ENCODE data around the gene ASGR2. TPM values are rescaled to one million over a fixed set of nuclear protein-coding genes. Genes with fewer than 3 reads are reported as not detected.

The ASGR2 gene
- total RNA-seq, 2 donors from 2014 or later = not detected

DNA sequence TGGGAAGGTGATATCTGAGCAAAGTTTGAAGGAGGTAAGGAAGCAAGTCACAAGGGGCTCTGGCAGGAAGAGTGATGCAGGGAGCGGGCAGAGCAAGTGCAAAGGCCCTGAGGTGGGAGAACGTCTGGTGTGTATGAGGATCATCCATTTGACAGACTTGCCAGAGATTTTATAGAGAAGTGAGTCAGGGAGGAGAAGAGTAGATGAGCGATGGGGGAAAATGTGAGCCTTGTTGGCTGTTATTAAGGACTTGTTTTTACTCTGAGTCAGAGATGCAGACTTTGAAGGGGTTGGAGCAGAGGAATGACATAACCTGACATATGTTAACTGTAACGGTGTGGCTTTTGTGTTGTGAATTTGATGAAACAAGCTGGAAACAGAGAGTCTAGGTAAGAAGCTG is 31.0 kb downstream of the ASGR2 start:
- no peaks in the 10 kb centered on the region for H3K36me3 Mint-ChIP-seq
- DNase-seq (ENCODE audit: low spot score in 2 of 2) = no peak
- no peak overlapping the region for H3K27ac Mint-ChIP-seq
- H3K9me3 Mint-ChIP-seq = no peaks in the 10 kb centered on the region
- ATAC-seq = no peak

DNA sequence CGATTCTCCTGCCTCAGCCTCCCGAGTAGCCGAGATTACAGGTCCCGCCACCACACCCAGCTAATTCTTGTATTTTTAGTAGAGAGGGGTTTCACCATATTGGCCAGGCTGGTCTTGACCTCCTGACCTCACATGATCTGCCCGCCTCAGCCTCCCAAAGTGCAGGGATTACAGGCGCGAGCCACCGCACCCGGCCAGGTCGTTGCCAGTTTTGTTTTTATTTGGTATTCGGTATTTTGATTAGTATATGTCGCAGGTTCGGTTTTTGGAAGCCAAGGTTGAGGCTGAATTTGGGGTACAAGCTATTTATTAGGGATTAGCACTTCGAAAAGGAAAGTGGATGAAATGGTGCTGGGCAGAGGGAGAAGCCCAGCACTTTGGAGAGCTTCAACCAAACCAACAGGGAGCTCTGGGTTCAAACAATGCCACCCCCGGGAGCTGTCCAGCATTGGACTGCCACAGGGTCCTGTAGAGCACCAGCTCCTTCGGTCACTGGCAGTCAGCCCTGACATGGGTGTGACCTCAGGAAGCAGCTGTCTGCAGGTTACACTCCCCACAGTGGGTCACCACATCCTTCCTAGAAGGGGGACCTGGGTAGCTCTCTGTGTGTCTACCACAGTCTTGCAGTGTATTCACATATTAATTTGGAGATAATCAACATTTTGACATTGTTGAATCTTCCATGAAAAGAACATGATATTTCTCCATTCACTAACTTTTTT is 33.1 kb downstream of the ASGR2 start:
- Mint-ChIP-seq H3K27ac (no peak overlapping the region), H3K9me3 (no peaks in the 10 kb centered on the region), H3K36me3 (no peaks in the 10 kb centered on the region)
- no peak for DNase-seq (ENCODE audit: low spot score in 2 of 2)
- peak in 1 of 2 donors; percentile 53 for ATAC-seq

GRCh38 chr17:7080456-7081041 is 34.1 kb downstream of the ASGR2 start:
- ATAC-seq (no peak), DNase-seq (ENCODE audit: low spot score in 2 of 2) (no peak)
- Mint-ChIP-seq H3K9me3 (no peaks in the 10 kb centered on the region), H3K27ac (peak overlapping the region in 1 of 2 donors; percentile 75), H3K36me3 (no peaks in the 10 kb centered on the region)

DNA sequence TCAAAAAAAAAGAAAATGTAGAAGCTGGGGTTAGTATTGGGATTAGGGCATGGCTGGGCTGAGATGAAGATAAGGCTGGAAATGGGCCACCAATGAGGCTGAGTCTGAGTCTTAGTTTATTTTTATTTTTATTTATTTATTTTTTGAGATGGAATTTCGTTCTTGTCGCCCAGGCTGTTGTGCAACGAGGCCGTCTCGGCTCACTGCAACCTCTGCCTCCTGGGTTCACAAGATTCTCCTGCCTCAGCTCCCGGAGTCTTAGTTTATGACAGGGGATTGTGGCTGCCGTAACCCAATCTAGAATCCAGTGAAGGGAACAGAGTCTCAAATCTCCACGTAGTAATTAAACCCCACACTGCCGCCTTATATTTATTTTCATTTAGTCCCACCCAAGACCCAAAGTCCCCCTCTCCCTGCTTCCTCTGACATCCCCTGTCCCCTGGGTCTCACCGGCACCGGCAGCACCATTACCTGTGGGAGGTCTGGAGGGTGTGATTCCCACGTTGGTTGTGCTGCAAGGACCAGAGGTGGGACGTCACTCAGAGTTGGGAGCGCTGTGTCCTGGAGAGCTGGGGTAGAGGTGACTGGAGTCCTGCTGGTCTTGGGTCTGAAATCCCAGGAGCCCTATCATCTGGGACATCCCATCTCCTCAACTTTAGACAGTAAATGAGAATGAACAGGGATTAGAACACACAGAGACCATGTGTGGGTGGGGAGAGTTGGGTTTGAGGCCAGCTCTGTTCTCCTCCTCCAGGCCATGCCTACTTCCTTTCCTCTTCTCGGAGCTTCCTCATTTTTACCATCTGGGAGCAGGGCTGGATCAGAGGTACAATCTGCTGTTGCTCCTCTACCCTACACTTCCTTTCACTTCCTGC is 34.8 kb downstream of the ASGR2 start, which contains the start of gene CLEC10A:
Gene CLEC10A (minus strand): TSS at position 671 of the 875 bp plus-strand sequence. CDS start 1,439 bp downstream, outside the sequence.
- H3K36me3 Mint-ChIP-seq = no peaks in the 10 kb centered on the region
- H3K27ac Mint-ChIP-seq = peak within 1 kb of the TSS in 1 of 2 donors; percentile 75
- ATAC-seq (no peak), DNase-seq (ENCODE audit: low spot score in 2 of 2) (no peak)
- no peaks in the 10 kb centered on the region for H3K9me3 Mint-ChIP-seq

- no peak for DNase-seq (ENCODE audit: low spot score in 2 of 2)
- Mint-ChIP-seq H3K27ac (no peak overlapping the region), H3K9me3 (no peaks in the 10 kb centered on the region), H3K36me3 (no peaks in the 10 kb centered on the region)
- no peak for ATAC-seq
Measured at GRCh38 chr17:7078711-7079110, 35.9 kb downstream of the ASGR2 start.

DNA sequence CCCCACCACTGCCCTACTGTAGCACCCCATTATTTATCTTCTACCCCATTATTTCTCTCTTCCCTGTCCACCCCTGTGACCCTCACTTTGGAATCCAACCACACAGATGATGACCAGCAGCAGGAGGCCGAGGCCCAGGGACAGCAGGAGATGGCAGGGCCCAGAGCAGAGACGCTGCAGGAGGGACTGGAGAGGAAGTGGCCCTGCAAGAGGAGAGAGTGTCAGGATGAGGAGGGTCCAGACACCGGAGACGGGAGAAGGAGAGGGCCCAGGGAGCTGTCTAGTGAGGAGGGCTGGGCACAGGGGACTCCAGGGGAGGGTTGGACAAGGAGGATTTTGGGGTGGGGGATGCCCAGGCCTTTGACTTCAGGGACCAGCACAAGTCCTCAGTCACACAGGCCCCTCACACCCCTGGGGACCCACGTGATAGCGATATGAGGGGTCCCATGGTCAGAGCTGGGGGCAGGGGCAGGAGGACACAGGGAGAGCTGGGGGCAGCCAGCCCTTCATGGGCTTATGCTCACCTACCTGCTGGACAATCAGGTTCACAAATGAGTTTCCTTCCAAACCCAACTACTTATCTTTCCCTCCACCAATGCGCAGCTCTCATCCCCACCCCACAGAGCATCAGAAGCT is 36.6 kb downstream of the ASGR2 start:
- H3K27ac Mint-ChIP-seq = no peak overlapping the region
- DNase-seq (ENCODE audit: low spot score in 2 of 2) (no peak), ATAC-seq (no peak)
- no peaks in the 10 kb centered on the region for H3K9me3 Mint-ChIP-seq
- H3K36me3 Mint-ChIP-seq = no peaks in the 10 kb centered on the region

- Mint-ChIP-seq H3K27ac (no peak overlapping the region), H3K36me3 (no peaks in the 10 kb centered on the region), H3K9me3 (no peaks in the 10 kb centered on the region)
- DNase-seq (ENCODE audit: low spot score in 2 of 2) (no peak), ATAC-seq (no peak)
Measured at GRCh38 chr17:7074931-7075330, 39.7 kb downstream of the ASGR2 start.

- Mint-ChIP-seq H3K36me3 (peaks cover 0 to 12% of the 10 kb centered on the region in 2 donors), H3K27ac (no peak overlapping the region), H3K9me3 (peaks cover 9 to 14% of the 10 kb centered on the region in 2 donors)
- ATAC-seq (no peak), DNase-seq (ENCODE audit: low spot score in 2 of 2) (no peak)
Measured at GRCh38 chr17:7072406-7072805, 42.2 kb downstream of the ASGR2 start.

GRCh38 chr17:7070712-7071111 is 43.9 kb downstream of the ASGR2 start:
- peaks cover 9 to 14% of the 10 kb centered on the region in 2 donors for H3K9me3 Mint-ChIP-seq
- H3K36me3 Mint-ChIP-seq = peaks cover 0 to 12% of the 10 kb centered on the region in 2 donors
- no peak for ATAC-seq
- no peak overlapping the region for H3K27ac Mint-ChIP-seq
- no peak for DNase-seq (ENCODE audit: low spot score in 2 of 2)

- no peak for ATAC-seq
- H3K9me3 Mint-ChIP-seq = peaks cover 9 to 14% of the 10 kb centered on the region in 2 donors
- H3K36me3 Mint-ChIP-seq = peaks cover 0 to 12% of the 10 kb centered on the region in 2 donors
- H3K27ac Mint-ChIP-seq = no peak overlapping the region
- DNase-seq (ENCODE audit: low spot score in 2 of 2) = no peak
Measured at GRCh38 chr17:7068268-7068667, 46.4 kb downstream of the ASGR2 start.

- H3K36me3 Mint-ChIP-seq = peaks cover 0 to 12% of the 10 kb centered on the region in 2 donors
- no peak overlapping the region for H3K27ac Mint-ChIP-seq
- ATAC-seq (no peak), DNase-seq (ENCODE audit: low spot score in 2 of 2) (no peak)
- H3K9me3 Mint-ChIP-seq = peaks cover 9 to 14% of the 10 kb centered on the region in 2 donors
Measured at GRCh38 chr17:7067198-7067597, 47.4 kb downstream of the ASGR2 start.

DNA sequence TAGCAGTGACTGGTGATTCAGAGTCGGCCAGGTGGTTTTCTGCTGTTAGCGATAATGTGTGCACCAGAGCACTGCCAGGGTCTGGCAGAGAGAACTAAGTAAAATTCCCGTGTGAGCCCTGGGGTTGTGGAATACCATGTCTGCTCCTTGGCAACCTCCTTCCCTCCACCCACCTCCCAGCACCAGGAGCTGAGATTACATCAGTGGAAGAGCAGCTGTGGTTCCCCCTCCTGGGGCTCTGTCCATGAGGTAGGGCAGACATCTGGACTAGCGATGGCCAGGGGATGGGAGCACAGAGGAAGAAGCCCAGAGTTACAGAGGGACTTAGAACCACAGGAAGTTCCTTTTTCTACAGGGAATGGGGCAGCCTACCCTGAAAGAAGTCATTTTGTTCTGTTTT is 50.4 kb downstream of the ASGR2 start:
- no peak for ATAC-seq
- Mint-ChIP-seq H3K36me3 (peaks cover 0 to 12% of the 10 kb centered on the region in 2 donors), H3K9me3 (peaks cover 9 to 13% of the 10 kb centered on the region in 2 donors), H3K27ac (no peak overlapping the region)
- no peak for DNase-seq (ENCODE audit: low spot score in 2 of 2)

GRCh38 chr17:7063518-7064094 is 51.0 kb downstream of the ASGR2 start:
- ATAC-seq (no peak), DNase-seq (ENCODE audit: low spot score in 2 of 2) (no peak)
- Mint-ChIP-seq H3K9me3 (peaks cover 6 to 7% of the 10 kb centered on the region in 2 donors), H3K36me3 (peaks cover 0 to 7% of the 10 kb centered on the region in 2 donors), H3K27ac (no peak overlapping the region)

DNA sequence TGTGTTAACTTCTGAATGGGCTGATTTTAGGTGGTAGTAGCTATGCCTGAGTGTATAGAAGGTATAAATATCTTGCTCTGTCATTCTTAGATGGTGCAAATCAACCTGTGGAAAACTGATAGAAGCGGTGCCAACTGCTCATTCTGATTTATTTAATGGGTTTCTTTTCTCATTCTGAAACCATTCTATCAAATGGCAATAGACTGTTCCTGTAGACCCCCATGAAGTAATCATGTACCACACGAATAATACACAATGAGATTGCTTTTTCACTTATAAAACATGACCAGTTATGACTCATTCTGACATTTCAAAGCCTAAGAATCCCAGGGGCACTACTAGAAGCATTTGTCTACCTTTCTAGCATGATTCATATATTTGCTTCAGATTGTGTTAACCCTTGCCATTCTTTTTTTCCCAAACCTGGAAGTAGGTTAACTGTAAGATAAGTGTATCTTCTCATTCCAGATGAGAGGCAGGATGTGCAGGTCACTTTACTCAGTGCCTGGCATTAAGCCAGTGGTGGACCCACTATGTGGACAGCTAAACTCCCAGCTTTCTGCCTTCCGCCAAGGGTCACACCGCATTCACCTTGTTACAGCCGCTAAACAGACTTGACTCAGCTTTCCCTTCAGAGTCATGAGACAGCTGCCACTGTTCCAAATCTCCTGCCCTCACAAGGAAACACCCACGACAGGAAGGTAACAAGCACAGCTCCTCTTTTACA is 54.3 kb downstream of the ASGR2 start:
- no peaks in the 10 kb centered on the region for H3K9me3 Mint-ChIP-seq
- peak; percentile 50 to 65 for DNase-seq (ENCODE audit: low spot score in 2 of 2)
- H3K36me3 Mint-ChIP-seq = no peaks in the 10 kb centered on the region
- peak; percentile 85 to 92 for ATAC-seq
- peak overlapping the region; percentile 69 to 70 for H3K27ac Mint-ChIP-seq

DNA sequence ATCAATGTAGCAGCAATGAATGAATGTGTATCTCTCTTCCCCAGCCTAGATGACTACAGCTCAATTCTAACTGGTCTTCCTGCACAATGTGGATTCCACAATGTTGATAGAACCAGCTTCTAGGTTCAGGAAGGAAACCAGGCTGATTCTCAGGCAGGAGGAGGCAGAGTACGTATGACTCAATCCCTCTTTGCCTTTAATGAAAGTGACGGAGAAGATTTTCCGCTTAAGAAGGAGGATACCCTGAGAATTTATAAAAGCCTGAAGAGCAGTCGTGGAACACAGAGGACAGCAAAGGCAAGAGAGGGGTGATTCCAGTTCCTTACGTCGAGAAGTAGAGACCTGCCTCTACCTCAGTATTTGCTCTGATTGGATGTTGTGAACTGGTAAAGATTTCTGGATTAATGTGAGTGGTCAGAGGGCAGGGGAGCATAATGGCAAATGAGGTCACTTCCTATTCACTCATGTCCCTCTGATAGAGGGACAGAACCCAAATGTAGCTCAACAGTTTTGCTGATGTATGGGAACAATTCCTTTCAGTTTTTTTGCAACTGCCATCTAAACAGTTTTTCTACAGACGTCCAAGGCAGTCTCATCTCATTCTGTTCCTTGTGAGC is 55.7 kb downstream of the ASGR2 start:
- Mint-ChIP-seq H3K9me3 (no peaks in the 10 kb centered on the region), H3K27ac (peak overlapping the region in 1 of 2 donors; percentile 70), H3K36me3 (no peaks in the 10 kb centered on the region)
- DNase-seq (ENCODE audit: low spot score in 2 of 2) (no peak), ATAC-seq (no peak)
